ENCODE measurements around the gene ZNF688.

Gene ZNF688

GRCh38 chr16:30585022-30585399 is 13.5 kb upstream of the ZNF688 start:
- DNase-seq, result peak; percentile 36

- no peak for DNase-seq
These were observed 11.3 kb upstream of the ZNF688 start for GRCh38 chr16:30582611-30583340.

- no peak for DNase-seq
These were observed 9.9 kb upstream of the ZNF688 start for GRCh38 chr16:30581457-30581856.

GRCh38 chr16:30574678-30575077 is 3.2 kb upstream of the ZNF688 start:
- DNase-seq, result no peak

- no peak for DNase-seq
These were observed 674 bp downstream of the ZNF688 start for GRCh38 chr16:30570636-30571444.

- no peak for DNase-seq
These were observed 1.5 kb downstream of the ZNF688 start for GRCh38 chr16:30569746-30570635.

- DNase-seq, result no peak
These were observed 2.2 kb downstream of the ZNF688 start for GRCh38 chr16:30569281-30569680.

GRCh38 chr16:30567991-30568638 is 3.4 kb downstream of the ZNF688 start:
- peak; percentile 59 for DNase-seq

- DNase-seq, result peak; percentile 81
These were observed 4.1 kb downstream of the ZNF688 start for GRCh38 chr16:30567160-30567990.

GRCh38 chr16:30566531-30566930 is 5.0 kb downstream of the ZNF688 start:
- DNase-seq, result no peak

- DNase-seq, result no peak
These were observed 5.5 kb downstream of the ZNF688 start for GRCh38 chr16:30565984-30566383.

GRCh38 chr16:30565526-30565925 is 6.0 kb downstream of the ZNF688 start:
- no peak for DNase-seq

GRCh38 chr16:30562021-30562420 is 9.5 kb downstream of the ZNF688 start:
- DNase-seq, result no peak

- peak; percentile 24 for DNase-seq
These were observed 10.3 kb downstream of the ZNF688 start for GRCh38 chr16:30561089-30561816.

GRCh38 chr16:30559690-30560089 is 11.8 kb downstream of the ZNF688 start:
- DNase-seq, result no peak

- no peak for DNase-seq
These were observed 12.6 kb downstream of the ZNF688 start for GRCh38 chr16:30558789-30559377.

- peak; percentile 98 for DNase-seq
These were observed 13.3 kb downstream of the ZNF688 start, which contains the start of gene ZNF764 for GRCh38 chr16:30557957-30558788. TSS of gene ZNF764 (minus strand) at chr16:30558374. CDS start at chr16:30558182, 192 bp downstream.

GRCh38 chr16:30557707-30557956 is 13.9 kb downstream of the ZNF688 start:
- DNase-seq, result no peak

- DNase-seq, result no peak
These were observed 15.4 kb downstream of the ZNF688 start for GRCh38 chr16:30556125-30556473.

Data from activated CD4-positive, alpha-beta T cell treated with anti-CD3 and anti-CD28 coated beads for 48 hours (primary cell).